Measurements from ENCODE around the gene STIP1. TPM values are rescaled to one million over a fixed set of nuclear protein-coding genes. Genes with fewer than 3 reads are reported as not detected.

The STIP1 gene
- total RNA-seq, 4 donors from 2014 or later, result 81.6 to 116 (median 104) TPM

GRCh38 chr11:64229744-64230170 is 43.8 kb downstream of the STIP1 start:
- DNase-seq, result no peak
- H3K9me3 ChIP-seq, result no peaks in the 10 kb centered on the region
- H3K36me3 ChIP-seq, result no peaks in the 10 kb centered on the region
- no peaks in the 10 kb centered on the region for H3K27me3 ChIP-seq
- H3K27ac ChIP-seq, result peak overlapping the region; percentile 86 to 97 (median 94)
- 19 to 30% methylated on average over 5 to 11 of the region's 13 CpGs for WGBS, 2 donors
- TF ChIP-seq, protein P1, sequence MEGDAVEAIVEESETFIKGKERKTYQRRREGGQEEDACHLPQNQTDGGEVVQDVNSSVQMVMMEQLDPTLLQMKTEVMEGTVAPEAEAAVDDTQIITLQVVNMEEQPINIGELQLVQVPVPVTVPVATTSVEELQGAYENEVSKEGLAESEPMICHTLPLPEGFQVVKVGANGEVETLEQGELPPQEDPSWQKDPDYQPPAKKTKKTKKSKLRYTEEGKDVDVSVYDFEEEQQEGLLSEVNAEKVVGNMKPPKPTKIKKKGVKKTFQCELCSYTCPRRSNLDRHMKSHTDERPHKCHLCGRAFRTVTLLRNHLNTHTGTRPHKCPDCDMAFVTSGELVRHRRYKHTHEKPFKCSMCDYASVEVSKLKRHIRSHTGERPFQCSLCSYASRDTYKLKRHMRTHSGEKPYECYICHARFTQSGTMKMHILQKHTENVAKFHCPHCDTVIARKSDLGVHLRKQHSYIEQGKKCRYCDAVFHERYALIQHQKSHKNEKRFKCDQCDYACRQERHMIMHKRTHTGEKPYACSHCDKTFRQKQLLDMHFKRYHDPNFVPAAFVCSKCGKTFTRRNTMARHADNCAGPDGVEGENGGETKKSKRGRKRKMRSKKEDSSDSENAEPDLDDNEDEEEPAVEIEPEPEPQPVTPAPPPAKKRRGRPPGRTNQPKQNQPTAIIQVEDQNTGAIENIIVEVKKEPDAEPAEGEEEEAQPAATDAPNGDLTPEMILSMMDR (IDR thresholded peaks at IDR 0.05), result no peak
- no peak for TF ChIP-seq POLR2A (IDR thresholded peaks at IDR 0.05)
- intact Hi-C loops (cut with DNase I), result no loop called here
- H3K4me3 ChIP-seq, result peak overlapping the region; percentile 55 to 88 (median 82)
- H3K4me1 ChIP-seq, result peaks cover 32 to 90% (median 51%) of the 10 kb centered on the region in 3 donors

GRCh38 chr11:64230171-64230984 is 44.4 kb downstream of the STIP1 start, which contains the start of gene DNAJC4:
TSS of gene DNAJC4 (plus strand) at chr11:64230548. CDS start at chr11:64230855, 307 bp downstream.
- Histone ChIP-seq H3K4me3 (peak within 1 kb of the TSS; percentile 55 to 88 (median 82)), H3K36me3 (no peaks in the 10 kb centered on the region), H3K9me3 (no peaks in the 10 kb centered on the region), H3K27ac (peak within 1 kb of the TSS; percentile 86 to 97 (median 94)), H3K4me1 (peaks cover 33 to 90% (median 49%) of the 10 kb centered on the region in 3 donors), H3K27me3 (no peaks in the 10 kb centered on the region)
- intact Hi-C loops (cut with DNase I), result no loop called here
- peak; percentile 76 for DNase-seq
- TF ChIP-seq, protein P1 (IDR thresholded peaks at IDR 0.05), result no peak
- TF ChIP-seq POLR2A (IDR thresholded peaks at IDR 0.05), result peak in 2 of 4 donors; percentile 24 to 57
- 0 to 1% methylated on average over 20 to 21 of the region's 62 CpGs for WGBS, 2 donors

DNA sequence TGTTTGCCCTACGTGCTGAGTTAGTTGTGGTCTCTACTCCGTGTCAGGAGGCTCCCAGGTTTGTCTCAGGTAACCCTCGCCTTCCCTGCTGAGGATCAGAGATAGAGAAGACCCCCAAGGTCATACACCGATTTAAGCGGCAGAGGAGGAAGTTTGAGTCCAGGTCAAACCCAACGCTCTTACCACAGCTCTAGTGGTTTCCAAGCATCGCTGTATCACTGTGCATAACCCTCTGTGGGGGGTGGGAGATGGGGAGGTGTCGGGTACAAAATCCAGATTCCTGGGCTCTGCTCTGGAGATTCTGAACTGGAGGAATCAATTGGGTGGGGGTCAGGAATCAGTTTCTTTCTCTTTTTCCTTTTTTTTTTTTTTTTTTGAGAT is 45.0 kb downstream of the STIP1 start:
- Histone ChIP-seq H3K27ac (peak overlapping the region; percentile 86 to 97 (median 94)), H3K27me3 (no peaks in the 10 kb centered on the region), H3K4me1 (peaks cover 36 to 90% (median 53%) of the 10 kb centered on the region in 3 donors), H3K9me3 (no peaks in the 10 kb centered on the region), H3K36me3 (peaks cover 0 to 2% (median 0%) of the 10 kb centered on the region in 3 donors), H3K4me3 (peak overlapping the region; percentile 55 to 88 (median 82))
- TF ChIP-seq, protein P1 (IDR thresholded peaks at IDR 0.05), result no peak
- no peak for TF ChIP-seq POLR2A (IDR thresholded peaks at IDR 0.05)
- intact Hi-C loops (cut with DNase I), result no loop called here
- DNase-seq, result no peak
- 6 to 8% methylated on average over 3 to 5 of the region's 8 CpGs for WGBS, 2 donors

GRCh38 chr11:64231546-64231945 is 45.6 kb downstream of the STIP1 start:
- Histone ChIP-seq H3K4me3 (no peak overlapping the region), H3K9me3 (no peaks in the 10 kb centered on the region), H3K4me1 (peaks cover 37 to 93% (median 54%) of the 10 kb centered on the region in 3 donors), H3K27ac (peak overlapping the region in 3 of 4 donors; percentile 12 to 94 (median 94)), H3K36me3 (peaks cover 0 to 8% (median 0%) of the 10 kb centered on the region in 3 donors), H3K27me3 (no peaks in the 10 kb centered on the region)
- 27 to 76% methylated on average over 1 to 6 of the region's 7 CpGs for whole genome bisulfite sequencing, 2 donors
- no peak for TF ChIP-seq POLR2A (IDR thresholded peaks at IDR 0.05)
- TF ChIP-seq, protein P1 (IDR thresholded peaks at IDR 0.05), result no peak
- intact Hi-C loops (cut with DNase I), result no loop called here
- DNase-seq, result no peak
